Lung (tissue), 12 donors: ENCODE data around the gene CAPN7. TPM values are rescaled to one million over a fixed set of nuclear protein-coding genes. Genes with fewer than 3 reads are reported as not detected.

Experiments
- ATAC-seq: fragments of 200-7000 bp; cut with Tn5 transposase; one replicate; pipeline ENCODE4 v1.9.1; 2020; ENCODE audit warnings: moderate number of reproducible peaks; ENCODE audit not compliant: insufficient read depth, low FRiP score
- DNase-seq, 3 donors: peaks; one replicate each; pipeline ENCODE4 v3.0.0-alpha.2; 2013 to 2017
- H3K27ac ChIP-seq, 2 donors: one replicate each; pipeline ENCODE4 v1.5.1; 2013; ENCODE audit warnings: mild to moderate bottlenecking in 2 of 2, moderate library complexity in 2 of 2, control low read depth in 1 of 2, inconsistent platforms in 1 of 2, low read depth in 1 of 2, low read length in 1 of 2
- H3K27me3 ChIP-seq, 3 donors: one replicate each; pipeline ENCODE4 v1.5.1; 2013; ENCODE audit warnings: low read length in 2 of 3; ENCODE audit not compliant: control insufficient read depth in 3 of 3, insufficient read depth in 3 of 3
- H3K36me3 ChIP-seq, 4 donors: one replicate each; pipeline ENCODE4 v1.5.1; 2013; ENCODE audit warnings: low read length in 4 of 4, mild to moderate bottlenecking in 1 of 4, moderate library complexity in 1 of 4; ENCODE audit not compliant: control insufficient read depth in 4 of 4, insufficient read depth in 4 of 4
- H3K4me1 ChIP-seq, 5 donors: one replicate each; pipeline ENCODE4 v1.5.1; 2013; ENCODE audit warnings: low read length in 5 of 5, mild to moderate bottlenecking in 2 of 5, moderate library complexity in 1 of 5; ENCODE audit not compliant: control insufficient read depth in 5 of 5, insufficient read depth in 5 of 5
- H3K4me3 ChIP-seq: one replicate; pipeline ENCODE4 v1.5.1; 2013; ENCODE audit warnings: mild to moderate bottlenecking, control low read depth, moderate library complexity
- H3K9ac ChIP-seq, 2 donors: one replicate each; pipeline ENCODE4 v1.5.1; 2013; ENCODE audit warnings: low read length in 2 of 2, control low read depth in 1 of 2; ENCODE audit not compliant: insufficient read depth in 1 of 2
- H3K9me3 ChIP-seq, 4 donors: one replicate each; pipeline ENCODE4 v1.5.1; 2013; ENCODE audit warnings: low read length in 3 of 4, mild to moderate bottlenecking in 1 of 4, moderate library complexity in 1 of 4; ENCODE audit not compliant: control insufficient read depth in 4 of 4, insufficient read depth in 3 of 4
- CTCF ChIP-seq: IDR thresholded peaks from 2 replicates; pipeline ENCODE4 v1.5.1; 2012; ENCODE audit warnings: mild to moderate bottlenecking; ENCODE audit errors: control extremely low read depth, extremely low read depth
- WGBS, 2 donors: extraction: QIAGEN DNeasy Blood & Tissue Kit; methylation state at CpG; one replicate each; pipeline ENCODE4 v1.1.7; 2013; 5-methylcytosine and 5-hydroxymethylcytosine counted together
- polyA plus RNA-seq, 2 donors: library from polyadenylated mRNA; stranded (reverse); fragments of 200-250 nt; gene quantifications; one replicate each; pipeline ENCODE4 v1.2.1, GENCODE V29; 2013
- total RNA-seq, 2 donors: library from RNA; depleted of rRNA in 1 of 2; stranded (reverse); fragments of >200 nt in 1 of 2; gene quantifications; one replicate each; pipeline ENCODE4 v1.2.1, GENCODE V29; 2014 to 2021
- donor health status: control.
- donor health status: control.
- donor health status: Bipolar disorder and iron deficiency.
- donor health status: healthy.
- donor health status: DM: yes; HTN: yes; CAD: no.

CAPN7 gene
- total and polyA plus RNA-seq, 4 donors: 14.4 to 97.1 (median 29.2) TPM

- Histone ChIP-seq H3K9ac (no peak overlapping the region), H3K9me3 (no peaks in the 10 kb centered on the region), H3K4me3 (no peak overlapping the region), H3K4me1 (peaks cover 0 to 9% (median 0%) of the 10 kb centered on the region in 5 donors), H3K36me3 (peaks cover 22 to 55% (median 36%) of the 10 kb centered on the region in 4 donors), H3K27ac (peak overlapping the region in 1 of 2 donors; percentile 2), H3K27me3 (no peaks in the 10 kb centered on the region)
- ATAC-seq: no peak
- TF ChIP-seq CTCF: no peak
- DNase-seq: no peak
- 77 to 90% methylated on average over 4 of the region's 4 CpGs for WGBS, 2 donors
Observed at GRCh38 chr3:15217011-15217671, 11.1 kb downstream of the CAPN7 start.

- Histone ChIP-seq H3K27me3 (no peaks in the 10 kb centered on the region), H3K36me3 (peaks cover 24 to 55% (median 38%) of the 10 kb centered on the region in 4 donors), H3K9me3 (no peaks in the 10 kb centered on the region), H3K4me1 (peaks cover 0 to 9% (median 0%) of the 10 kb centered on the region in 5 donors), H3K4me3 (no peak overlapping the region), H3K27ac (no peak overlapping the region), H3K9ac (no peak overlapping the region)
- WGBS, 2 donors: 74 to 77% methylated on average over 2 of the region's 2 CpGs
- TF ChIP-seq CTCF: no peak
- DNase-seq (no peak), ATAC-seq (no peak)
Observed at GRCh38 chr3:15217841-15218267, 11.8 kb downstream of the CAPN7 start.

GRCh38 chr3:15218689-15219088 lies 12.6 kb downstream of the CAPN7 start:
- peak overlapping the region in 1 of 2 donors; percentile 45 for H3K27ac ChIP-seq
- peaks cover 24 to 56% (median 38%) of the 10 kb centered on the region in 4 donors for H3K36me3 ChIP-seq
- H3K4me1 ChIP-seq: peaks cover 0 to 9% (median 0%) of the 10 kb centered on the region in 5 donors
- no peak for TF ChIP-seq CTCF
- DNase-seq (no peak), ATAC-seq (no peak)
- H3K27me3 ChIP-seq: no peaks in the 10 kb centered on the region
- no peaks in the 10 kb centered on the region for H3K9me3 ChIP-seq
- no peak overlapping the region for H3K4me3 ChIP-seq
- no peak overlapping the region for H3K9ac ChIP-seq

GRCh38 chr3:15220056-15220455 lies 14.0 kb downstream of the CAPN7 start:
- no peak for ATAC-seq
- no peak overlapping the region for H3K4me3 ChIP-seq
- no peaks in the 10 kb centered on the region for H3K9me3 ChIP-seq
- no peaks in the 10 kb centered on the region for H3K27me3 ChIP-seq
- H3K36me3 ChIP-seq: peaks cover 19 to 66% (median 43%) of the 10 kb centered on the region in 4 donors
- no peak overlapping the region for H3K27ac ChIP-seq
- no peak overlapping the region for H3K9ac ChIP-seq
- no peak for DNase-seq
- TF ChIP-seq CTCF: no peak
- WGBS, 2 donors: 37 to 85% methylated on average over 8 of the region's 8 CpGs
- peaks cover 0 to 9% (median 0%) of the 10 kb centered on the region in 5 donors for H3K4me1 ChIP-seq
